Lower lobe of right lung (tissue), 2 donors: Measurements from ENCODE around the gene NELL1. TPM values are rescaled to one million over a fixed set of nuclear protein-coding genes. Genes with fewer than 3 reads are reported as not detected.

Experiments used
- ATAC-seq, 2 donors: fragments of 200-7000 bp; cut with Tn5 transposase; one replicate each; pipeline ENCODE4 v1.9.1; 2020 to 2022; ENCODE audit warnings: mild to moderate bottlenecking in 2 of 2, moderate library complexity in 2 of 2
- DNase-seq: peaks from one replicate; pipeline ENCODE4 v3.0.0-alpha.2; 2020
- H3K27ac ChIP-seq: fragments of 200-600 bp; one replicate; pipeline ENCODE4 v1.8.0; 2022
- H3K27me3 ChIP-seq: fragments of 200-600 bp; one replicate; pipeline ENCODE4 v1.8.0; 2022; ENCODE audit warnings: low read depth
- H3K36me3 ChIP-seq: fragments of 200-600 bp; one replicate; pipeline ENCODE4 v1.8.0; 2022; ENCODE audit warnings: mild to moderate bottlenecking
- H3K4me1 ChIP-seq: fragments of 200-600 bp; one replicate; pipeline ENCODE4 v1.8.0; 2022
- H3K4me3 ChIP-seq: fragments of 200-600 bp; one replicate; pipeline ENCODE4 v1.8.0; 2022; ENCODE audit warnings: mild to moderate bottlenecking
- H3K9me3 ChIP-seq: fragments of 200-600 bp; one replicate; pipeline ENCODE4 v1.8.0; 2022
- CTCF ChIP-seq: fragments of 200-600 bp; IDR thresholded peaks from one replicate; pipeline ENCODE4 v1.8.0; 2022; ENCODE audit warnings: antibody characterized with exemption, mild to moderate bottlenecking
- intact Hi-C: fragments of 100-400 bp; cut with DNase I; formaldehyde crosslinking; loops from one replicate; pipeline ENCODE4 v1.11.0; 2022
- total RNA-seq: library from RNA; stranded (reverse); fragmentation: NEBNext Ultra II Directional; extraction: Animal tissue kit (Norgen Biotek cat#: 25700); gene quantifications from one replicate; pipeline ENCODE4 v1.2.1, GENCODE V29; 2021
- donor health status: DM: no; HTN: yes; CAD: no; lungs with severe emphysema.

The NELL1 gene
- total RNA-seq, 1 donor from 2014 or later: 0.15 TPM

DNA sequence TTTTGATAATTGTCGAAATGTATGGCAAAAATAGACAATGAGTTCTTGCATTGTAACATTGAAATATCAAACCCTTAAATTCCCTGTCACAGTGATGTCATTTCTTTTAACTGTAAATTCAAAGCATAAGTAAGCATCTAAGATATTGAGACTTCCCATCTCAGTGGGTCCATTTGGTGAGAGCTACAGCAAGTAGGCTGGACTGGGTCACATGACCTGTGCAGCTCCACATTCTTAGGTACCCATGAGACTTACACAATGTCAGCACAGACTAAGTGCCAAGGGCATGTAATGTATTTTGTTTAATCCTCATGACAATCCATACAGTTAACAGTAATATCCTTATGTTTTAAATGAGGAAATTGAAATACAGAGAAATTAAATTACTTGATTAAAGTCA is 210.7 kb downstream of the NELL1 start:
- Histone ChIP-seq H3K27ac (no peak overlapping the region), H3K9me3 (no peaks in the 10 kb centered on the region), H3K36me3 (no peaks in the 10 kb centered on the region), H3K4me3 (no peak overlapping the region), H3K4me1 (no peaks in the 10 kb centered on the region), H3K27me3 (no peaks in the 10 kb centered on the region)
- TF ChIP-seq CTCF: no peak
- no peak for DNase-seq
- no peak for ATAC-seq
- intact Hi-C loops: no loop called here

DNA sequence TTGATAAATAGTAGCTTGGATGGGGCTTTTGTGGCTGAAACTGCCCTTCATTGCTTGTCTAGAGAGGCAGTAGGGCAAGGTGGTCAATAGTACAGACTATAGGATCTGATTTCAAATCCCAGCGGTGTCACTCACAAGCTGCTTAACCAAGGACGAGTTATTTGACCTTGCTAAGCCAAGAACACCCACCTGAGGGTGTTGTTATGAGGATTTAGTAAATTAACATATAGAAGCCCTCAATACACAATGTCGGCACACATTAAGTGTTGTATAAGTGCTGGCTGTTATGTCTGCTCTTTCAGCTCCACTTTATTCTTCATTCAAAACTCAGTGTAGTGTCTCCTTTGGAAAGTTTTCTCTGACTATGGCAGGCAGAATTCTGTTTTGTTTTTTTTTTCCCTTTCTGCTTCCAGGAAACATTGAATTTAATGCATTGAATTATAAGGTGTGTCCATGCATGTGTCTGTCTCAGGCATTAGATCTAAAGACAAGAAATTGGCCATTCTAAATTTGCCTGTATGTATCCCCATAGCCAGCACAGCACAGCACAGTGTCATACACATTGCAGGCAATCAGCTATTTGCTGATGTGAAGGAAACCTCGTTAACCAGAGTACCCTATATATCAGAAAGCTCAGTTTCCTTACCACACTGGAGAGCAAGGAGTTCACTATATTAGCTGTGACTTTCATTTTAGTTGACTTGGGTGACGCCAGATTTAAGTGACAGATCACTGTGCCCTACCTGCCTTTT is 212.1 kb downstream of the NELL1 start:
- Histone ChIP-seq H3K36me3 (no peaks in the 10 kb centered on the region), H3K27ac (no peak overlapping the region), H3K27me3 (no peaks in the 10 kb centered on the region), H3K4me1 (no peaks in the 10 kb centered on the region), H3K4me3 (no peak overlapping the region), H3K9me3 (no peaks in the 10 kb centered on the region)
- intact Hi-C loops: no loop called here
- TF ChIP-seq CTCF: no peak
- no peak for DNase-seq
- no peak for ATAC-seq

DNA sequence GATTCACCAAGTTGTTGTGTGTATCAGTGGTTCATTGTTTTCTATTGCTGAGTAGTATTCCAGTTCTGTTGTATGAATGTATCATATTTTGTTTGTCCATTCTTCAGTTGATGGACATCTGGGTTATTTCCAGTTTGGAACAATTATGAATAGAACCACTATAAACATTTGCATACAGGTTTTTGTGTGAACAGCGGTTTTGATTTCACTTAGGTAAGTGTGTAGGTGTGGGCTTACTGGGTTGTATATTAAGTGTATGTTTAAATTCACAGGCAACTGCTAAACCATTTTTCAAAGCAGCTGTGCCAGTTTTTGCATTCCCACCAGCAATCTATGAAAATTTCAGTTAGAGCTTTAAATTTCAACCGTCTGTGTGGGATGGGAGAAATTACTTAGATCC is 217.8 kb downstream of the NELL1 start:
- Histone ChIP-seq H3K27ac (no peak overlapping the region), H3K4me1 (no peaks in the 10 kb centered on the region), H3K4me3 (no peak overlapping the region), H3K27me3 (no peaks in the 10 kb centered on the region), H3K36me3 (no peaks in the 10 kb centered on the region), H3K9me3 (no peaks in the 10 kb centered on the region)
- intact Hi-C loops: no loop called here
- no peak for TF ChIP-seq CTCF
- no peak for ATAC-seq
- no peak for DNase-seq

GRCh38 chr11:20894296-20894695 is 224.9 kb downstream of the NELL1 start:
- H3K4me3 ChIP-seq: no peak overlapping the region
- no peak for DNase-seq
- no peak for ATAC-seq
- intact Hi-C loops: no loop called here
- H3K4me1 ChIP-seq: no peaks in the 10 kb centered on the region
- no peaks in the 10 kb centered on the region for H3K27me3 ChIP-seq
- H3K27ac ChIP-seq: no peak overlapping the region
- H3K9me3 ChIP-seq: no peaks in the 10 kb centered on the region
- TF ChIP-seq CTCF: no peak
- H3K36me3 ChIP-seq: no peaks in the 10 kb centered on the region

- no peak overlapping the region for H3K27ac ChIP-seq
- no peak overlapping the region for H3K4me3 ChIP-seq
- intact Hi-C loops: no loop called here
- no peaks in the 10 kb centered on the region for H3K27me3 ChIP-seq
- no peaks in the 10 kb centered on the region for H3K9me3 ChIP-seq
- H3K36me3 ChIP-seq: no peaks in the 10 kb centered on the region
- ATAC-seq: no peak
- no peaks in the 10 kb centered on the region for H3K4me1 ChIP-seq
- no peak for DNase-seq
- no peak for TF ChIP-seq CTCF
Observed at GRCh38 chr11:20909995-20910726, 240.8 kb downstream of the NELL1 start.
